KOPT-K1 (cell line): ENCODE data around the gene KRTAP4-3.
"Not testable (repeated sequence)": the region's sequence is repeated elsewhere in the genome, so short reads cannot be mapped to it uniquely, and the experiment has no call there.

Experiments
- H3K27ac ChIP-seq: fragments of 200-600 bp; sonication (generic); 2 replicates; pipeline ENCODE4 v1.5.1; 2016; ENCODE audit warnings: antibody characterized with exemption, mild to moderate bottlenecking, low read depth, low read length; ENCODE audit not compliant: poor library complexity, severe bottlenecking
- H3K36me3 ChIP-seq: fragments of 200-600 bp; sonication (generic); 2 replicates; pipeline ENCODE4 v1.5.1; 2017; ENCODE audit warnings: antibody characterized with exemption, mild to moderate bottlenecking, low read length, moderate library complexity; ENCODE audit not compliant: insufficient read depth
- H3K9me3 ChIP-seq: fragments of 200-600 bp; sonication (generic); 2 replicates; pipeline ENCODE4 v1.5.1; 2017; ENCODE audit warnings: antibody characterized with exemption, low read length, mild to moderate bottlenecking; ENCODE audit not compliant: insufficient read depth, poor library complexity, severe bottlenecking

KRTAP4-3 gene

GRCh38 chr17:41168121-41168520 is at the start of gene KRTAP4-3:
Gene KRTAP4-3, minus strand, starts transcription at chr17:41168221. Its CDS starts 49 bp downstream, at chr17:41168172.
- no peak within 1 kb of the TSS for H3K27ac ChIP-seq
- no peaks in the 10 kb centered on the region for H3K36me3 ChIP-seq
- H3K9me3 ChIP-seq: no peaks in the 10 kb centered on the region

- Histone ChIP-seq H3K9me3 (no peaks in the 10 kb centered on the region), H3K27ac (no peak overlapping the region), H3K36me3 (no peaks in the 10 kb centered on the region)
These were observed 47.7 kb upstream of the KRTAP4-3 start for GRCh38 chr17:41215681-41216080.

GRCh38 chr17:41212524-41213169 is 44.6 kb upstream of the KRTAP4-3 start:
- no peaks in the 10 kb centered on the region for H3K36me3 ChIP-seq
- no peaks in the 10 kb centered on the region for H3K9me3 ChIP-seq
- no peak overlapping the region for H3K27ac ChIP-seq

- H3K36me3 ChIP-seq: no peaks in the 10 kb centered on the region
- no peaks in the 10 kb centered on the region for H3K9me3 ChIP-seq
- no peak overlapping the region for H3K27ac ChIP-seq
These were observed 43.9 kb upstream of the KRTAP4-3 start for GRCh38 chr17:41211845-41212466.

DNA sequence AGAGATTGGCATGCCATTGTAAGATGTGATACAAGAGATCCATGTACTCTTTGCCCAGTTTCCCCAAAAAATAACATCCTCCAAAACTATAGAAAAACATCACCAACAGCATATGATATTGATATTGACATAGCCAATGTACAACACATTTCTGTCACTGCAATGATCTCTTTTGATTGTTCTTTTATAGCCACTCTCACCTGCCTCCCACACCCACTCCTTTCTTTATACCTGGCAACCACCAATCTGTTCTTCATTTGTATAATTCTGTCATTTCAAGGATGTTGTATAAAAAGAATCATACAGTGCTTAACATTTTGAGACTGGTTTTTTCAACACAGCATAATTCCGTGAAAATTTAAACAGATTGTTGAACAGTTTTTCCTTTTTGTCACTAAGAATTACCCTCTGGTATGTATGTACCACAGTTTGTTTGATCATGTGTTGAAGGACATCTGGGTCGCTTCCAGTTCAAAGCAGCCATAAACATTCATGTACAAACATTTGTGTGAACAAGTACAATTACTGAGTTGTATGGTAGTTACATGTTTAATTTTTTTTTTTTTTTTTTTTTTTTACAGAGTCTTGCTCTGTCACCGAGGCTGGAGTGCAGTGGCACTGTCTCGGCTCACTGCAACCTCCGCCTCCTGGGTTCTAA is 31.5 kb upstream of the KRTAP4-3 start:
- no peaks in the 10 kb centered on the region for H3K9me3 ChIP-seq
- H3K36me3 ChIP-seq: no peaks in the 10 kb centered on the region
- H3K27ac ChIP-seq: no peak overlapping the region

GRCh38 chr17:41196068-41196467 is 28.0 kb upstream of the KRTAP4-3 start:
- no peaks in the 10 kb centered on the region for H3K9me3 ChIP-seq
- H3K36me3 ChIP-seq: no peaks in the 10 kb centered on the region
- no peak overlapping the region for H3K27ac ChIP-seq

- Histone ChIP-seq H3K27ac (no peak overlapping the region), H3K36me3 (no peaks in the 10 kb centered on the region)
These were observed 22.3 kb upstream of the KRTAP4-3 start for GRCh38 chr17:41190328-41190727.

GRCh38 chr17:41189837-41190318 is 21.9 kb upstream of the KRTAP4-3 start, which contains the start of gene KRTAP9-1:
Gene KRTAP9-1, plus strand, starts transcription at chr17:41189887. Its CDS starts 0 bp downstream, at chr17:41189887.
- not testable (repeated sequence) for H3K27ac ChIP-seq, H3K36me3 ChIP-seq, H3K9me3 ChIP-seq

More at GRCh38 chr17:41190328-41190727, 22.3 kb upstream of the KRTAP4-3 start:
- no peaks in the 10 kb centered on the region for H3K9me3 ChIP-seq

DNA sequence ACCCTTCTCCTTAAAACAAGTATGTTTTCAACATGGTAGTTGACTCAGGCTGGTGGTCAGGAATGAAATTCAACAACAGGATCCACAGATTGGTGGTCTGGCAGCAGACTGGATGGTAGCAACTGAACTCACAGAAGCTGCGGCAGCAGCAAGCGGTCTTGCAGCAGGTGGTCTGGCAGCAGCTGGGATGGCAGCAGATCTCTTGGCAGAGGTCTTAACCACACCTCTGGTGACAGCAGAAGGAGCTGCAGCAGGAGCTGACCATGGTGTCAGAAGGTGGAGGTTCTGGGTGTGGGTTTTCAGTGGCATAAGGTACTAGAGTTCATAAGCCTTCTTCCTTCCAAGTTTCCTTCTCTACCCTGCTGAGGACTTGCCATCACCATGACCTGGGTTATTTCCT is 18.9 kb upstream of the KRTAP4-3 start:
- no peaks in the 10 kb centered on the region for H3K36me3 ChIP-seq
- no peaks in the 10 kb centered on the region for H3K9me3 ChIP-seq
- no peak overlapping the region for H3K27ac ChIP-seq

DNA sequence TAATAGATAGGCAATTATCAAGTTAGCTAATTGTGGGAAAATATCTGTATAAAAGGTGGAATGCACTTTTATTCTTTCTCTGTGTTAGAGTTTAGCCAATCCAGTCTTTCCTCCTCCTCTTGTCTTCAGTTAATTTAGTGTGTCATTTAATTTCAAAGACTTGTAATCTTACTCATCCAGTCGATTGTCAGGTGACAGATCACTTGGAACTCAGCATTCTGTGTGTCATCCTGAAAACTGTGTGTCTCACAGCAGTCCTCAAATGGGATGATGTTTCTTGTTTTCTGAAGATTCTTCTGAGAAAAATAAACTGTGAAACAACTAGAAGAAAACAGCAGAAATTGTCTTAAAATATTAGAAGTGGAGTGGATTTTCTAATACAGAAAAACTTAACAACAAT is 17.0 kb upstream of the KRTAP4-3 start:
- H3K27ac ChIP-seq: no peak overlapping the region
- no peaks in the 10 kb centered on the region for H3K9me3 ChIP-seq
- H3K36me3 ChIP-seq: no peaks in the 10 kb centered on the region

GRCh38 chr17:41184480-41184961 is 16.5 kb upstream of the KRTAP4-3 start, which contains the start of gene KRTAP4-1:
Gene KRTAP4-1, minus strand, starts transcription at chr17:41184911. Its CDS starts 57 bp downstream, at chr17:41184854.
- Histone ChIP-seq H3K9me3 (no peaks in the 10 kb centered on the region), H3K36me3 (no peaks in the 10 kb centered on the region), H3K27ac (no peak within 1 kb of the TSS)

GRCh38 chr17:41178843-41179616 is 11.0 kb upstream of the KRTAP4-3 start:
- H3K9me3 ChIP-seq: no peaks in the 10 kb centered on the region
- H3K36me3 ChIP-seq: no peaks in the 10 kb centered on the region
- H3K27ac ChIP-seq: no peak overlapping the region

DNA sequence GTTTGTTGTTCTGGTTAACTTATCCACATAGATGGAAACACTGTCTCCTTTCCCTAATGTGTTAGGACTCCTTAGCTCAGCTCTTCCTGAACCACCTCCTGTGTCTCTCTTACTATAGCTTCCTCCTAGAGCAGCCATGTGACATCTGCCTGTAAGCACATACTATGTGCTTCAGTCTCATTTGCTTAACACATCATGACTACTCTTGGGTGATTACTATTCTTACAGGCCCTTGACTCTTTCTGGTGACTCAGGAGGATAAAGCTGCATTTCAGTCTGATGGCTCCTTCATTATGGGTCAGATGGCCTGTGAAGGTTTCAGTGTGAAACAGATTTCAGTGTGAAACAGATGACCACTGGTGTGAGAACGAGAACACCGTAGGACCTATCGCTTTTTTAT is 10.3 kb upstream of the KRTAP4-3 start:
- Histone ChIP-seq H3K9me3 (no peaks in the 10 kb centered on the region), H3K27ac (no peak overlapping the region), H3K36me3 (no peaks in the 10 kb centered on the region)

- H3K36me3 ChIP-seq: no peaks in the 10 kb centered on the region
- H3K9me3 ChIP-seq: no peaks in the 10 kb centered on the region
- H3K27ac ChIP-seq: no peak within 1 kb of the TSS
These were observed 9.8 kb upstream of the KRTAP4-3 start, which contains the start of gene KRTAP4-2 for GRCh38 chr17:41177727-41178271. Gene KRTAP4-2, minus strand, starts transcription at chr17:41178221. Its CDS starts 57 bp downstream, at chr17:41178164.
